GM21367 (cell line): ENCODE results near the gene RBAK.
"Not testable (repeated sequence)": the region's sequence is repeated elsewhere in the genome, so short reads cannot be mapped to it uniquely, and the experiment has no call there.

Source experiments
- ATAC-seq: cut with Tn5 transposase; IDR thresholded peaks from one replicate; pipeline ENCODE4 v1.9.1; 2021; ENCODE audit not compliant: unreplicated experiment

RBAK gene

GRCh38 chr7:5045558-5046396 lies at the start of gene RBAK:
RBAK (plus strand) TSS chr7:5045860; CDS start chr7:5048077, 2,217 bp downstream.
- ATAC-seq, result peak; percentile 100

DNA sequence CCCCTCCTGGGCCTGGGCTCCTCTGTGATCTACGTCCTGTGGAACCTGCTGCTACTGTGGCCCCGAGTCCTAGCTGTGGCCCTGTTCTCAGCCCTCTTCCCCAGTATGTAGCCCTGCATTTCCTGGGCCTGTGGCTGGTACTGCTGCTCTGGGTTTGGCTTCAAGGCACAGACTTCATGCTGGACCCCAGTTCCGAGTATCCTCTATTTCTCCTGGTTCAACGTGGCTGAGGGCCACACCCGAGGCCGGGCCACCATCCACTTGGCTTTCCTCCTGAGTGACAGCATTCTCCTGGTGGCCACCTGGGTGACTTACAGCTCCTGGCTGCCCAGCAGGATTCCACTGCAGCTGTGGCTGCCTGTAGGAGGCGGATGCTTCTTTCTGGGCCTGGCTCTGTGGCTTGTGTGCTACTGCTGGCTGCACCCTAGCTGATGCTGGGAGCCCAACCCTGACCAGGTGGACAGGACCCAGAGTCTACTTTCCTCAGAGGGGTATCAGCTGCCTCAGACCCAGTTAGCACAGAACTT lies 48.9 kb upstream of the RBAK start:
- no peak for ATAC-seq

GRCh38 chr7:4998244-4998643 lies 47.4 kb upstream of the RBAK start:
- no peak for ATAC-seq

DNA sequence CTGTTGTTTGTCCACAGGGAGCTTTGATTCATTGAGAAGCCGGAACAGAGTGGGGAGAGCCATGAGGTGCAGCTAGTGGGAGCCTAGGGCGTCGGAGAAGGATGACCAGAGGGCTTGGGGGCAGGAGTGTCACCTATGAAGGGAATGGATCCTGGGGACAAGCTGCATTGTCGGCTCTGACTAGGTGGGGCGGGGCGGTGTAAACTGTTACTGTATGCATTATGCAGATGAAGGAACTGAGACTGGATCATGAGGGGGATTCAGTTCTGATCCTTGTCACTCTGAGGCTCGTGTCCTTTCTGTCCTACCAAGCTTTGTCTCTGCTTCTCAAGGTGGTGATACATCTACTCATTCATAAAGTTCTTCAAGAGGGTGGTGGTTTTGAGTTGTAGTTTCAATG lies 46.8 kb upstream of the RBAK start:
- no peak for ATAC-seq

DNA sequence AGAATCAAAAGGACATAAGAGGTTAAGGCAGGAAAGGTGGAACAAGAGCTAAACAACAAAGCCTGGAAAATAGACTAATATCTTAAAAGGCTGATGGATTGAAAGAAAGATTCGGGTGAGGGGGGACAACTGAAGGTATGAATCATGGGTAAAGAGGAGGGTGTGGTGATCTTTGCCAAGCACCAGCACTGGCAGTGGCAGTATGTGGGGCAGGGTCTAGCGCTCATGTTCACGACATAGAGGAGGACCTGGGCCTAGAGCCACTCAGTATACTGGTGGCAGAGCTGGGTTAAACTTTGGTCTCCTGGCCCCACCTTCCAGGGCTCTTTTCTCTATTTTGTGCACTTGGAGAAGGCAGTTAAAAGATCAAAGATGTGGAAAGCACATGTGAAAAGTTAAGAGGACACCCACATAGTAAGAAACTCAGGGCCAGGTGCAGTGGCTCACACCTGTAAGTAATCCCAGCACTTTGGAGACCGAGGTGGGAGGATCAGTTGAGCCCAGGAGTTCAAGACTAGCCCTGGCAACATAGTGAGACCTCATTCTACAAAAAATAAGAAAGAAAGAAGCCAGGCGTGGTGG lies 46.2 kb upstream of the RBAK start:
- no peak for ATAC-seq

DNA sequence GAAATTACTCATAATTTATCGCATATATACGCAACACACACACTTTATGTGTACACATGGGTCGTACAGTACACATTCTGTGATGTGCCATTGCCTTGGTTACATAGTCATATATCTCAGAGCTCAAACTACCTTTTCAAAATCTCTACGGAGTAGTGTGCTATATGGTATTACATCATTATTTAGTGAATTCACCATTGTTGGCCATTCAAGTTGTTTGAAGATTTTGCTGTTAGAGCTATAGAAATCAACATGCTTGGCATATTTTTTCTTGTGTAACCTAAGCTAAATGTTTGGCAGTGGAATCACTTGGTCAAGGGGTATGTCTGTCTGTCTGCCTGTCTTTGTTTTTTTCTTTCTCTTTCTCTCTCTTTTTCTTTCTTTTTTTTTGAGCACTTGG lies 44.7 kb upstream of the RBAK start:
- ATAC-seq, result no peak

- ATAC-seq, result no peak
Measured at GRCh38 chr7:5001911-5002310, 43.7 kb upstream of the RBAK start.

DNA sequence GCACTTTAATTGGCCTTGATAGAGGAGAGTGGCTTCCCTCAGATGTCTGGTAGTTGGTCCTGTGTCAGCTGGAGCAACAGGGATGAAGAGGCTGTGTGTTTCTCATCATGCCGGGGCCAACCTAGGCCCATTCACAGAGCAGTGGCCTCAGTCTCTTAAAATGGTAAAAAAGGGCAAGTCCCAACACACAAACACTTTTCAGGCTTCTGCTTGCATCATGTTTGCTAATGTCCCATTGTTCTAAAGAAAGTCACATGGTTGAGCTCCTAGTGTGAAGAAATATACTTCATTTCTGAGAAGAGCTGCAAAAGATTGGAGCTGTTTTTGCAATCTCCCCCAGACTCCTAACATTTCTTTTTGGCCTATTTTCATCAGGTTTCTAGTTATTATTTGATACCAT lies 40.6 kb upstream of the RBAK start:
- no peak for ATAC-seq

DNA sequence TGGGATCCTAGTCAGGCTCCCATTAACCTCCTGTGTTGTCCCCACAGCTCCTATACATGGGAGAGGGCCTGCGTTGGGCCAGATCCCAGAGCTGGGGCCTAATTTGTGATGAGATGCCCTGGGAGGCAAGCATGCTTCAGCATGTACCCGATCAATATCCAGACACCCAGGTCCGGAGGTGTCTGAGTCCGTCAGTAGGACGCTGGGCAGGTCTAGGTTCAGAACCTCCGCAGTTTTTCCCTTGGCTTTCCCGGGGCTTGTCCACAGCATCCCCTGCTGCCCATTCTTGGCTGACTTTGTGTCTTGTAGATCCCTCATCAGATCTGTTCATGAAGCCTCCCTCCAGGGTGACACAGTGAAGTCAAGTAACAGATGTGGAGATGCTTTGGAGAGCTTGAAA lies 32.7 kb upstream of the RBAK start:
- no peak for ATAC-seq

DNA sequence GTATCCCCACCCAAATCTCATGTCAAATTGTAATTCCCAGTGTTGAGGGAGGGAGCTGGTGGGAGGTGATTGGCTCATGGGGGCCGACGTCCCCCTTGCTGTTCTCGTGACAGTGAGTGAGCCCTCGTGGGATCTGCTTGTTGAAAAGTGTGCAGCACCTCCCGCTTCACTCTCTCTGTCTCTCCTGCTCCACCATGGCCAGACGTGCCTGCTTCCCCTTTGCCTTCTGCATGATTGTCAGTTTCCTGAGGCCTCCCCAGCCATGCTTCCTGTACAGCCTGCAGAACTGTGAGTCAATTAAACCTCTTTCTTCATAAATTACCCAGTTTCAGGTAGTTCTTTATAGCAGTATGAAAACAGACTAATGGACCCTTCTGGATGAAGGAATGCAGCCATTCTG lies 29.7 kb upstream of the RBAK start:
- not testable (repeated sequence) for ATAC-seq

DNA sequence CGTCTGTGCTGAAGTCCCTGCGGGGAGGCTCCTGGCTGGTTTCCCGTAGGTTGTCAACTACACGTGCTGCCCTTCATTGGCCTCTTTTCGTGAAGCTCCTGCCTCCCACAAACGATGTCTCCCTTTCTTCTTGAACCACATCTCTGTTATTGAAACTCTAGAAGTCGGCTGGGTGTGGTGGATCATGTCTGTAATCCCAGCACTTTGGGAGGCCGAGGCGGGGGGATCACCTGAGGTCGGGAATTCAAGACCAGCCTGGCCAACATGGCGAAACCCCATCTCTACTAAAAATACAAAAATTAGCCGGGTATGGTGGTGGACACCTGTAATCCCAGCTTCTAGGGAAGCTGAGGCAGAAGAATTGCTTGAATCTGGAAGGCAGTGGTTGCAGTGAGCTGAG lies 28.0 kb upstream of the RBAK start:
- ATAC-seq, result not testable (repeated sequence)

DNA sequence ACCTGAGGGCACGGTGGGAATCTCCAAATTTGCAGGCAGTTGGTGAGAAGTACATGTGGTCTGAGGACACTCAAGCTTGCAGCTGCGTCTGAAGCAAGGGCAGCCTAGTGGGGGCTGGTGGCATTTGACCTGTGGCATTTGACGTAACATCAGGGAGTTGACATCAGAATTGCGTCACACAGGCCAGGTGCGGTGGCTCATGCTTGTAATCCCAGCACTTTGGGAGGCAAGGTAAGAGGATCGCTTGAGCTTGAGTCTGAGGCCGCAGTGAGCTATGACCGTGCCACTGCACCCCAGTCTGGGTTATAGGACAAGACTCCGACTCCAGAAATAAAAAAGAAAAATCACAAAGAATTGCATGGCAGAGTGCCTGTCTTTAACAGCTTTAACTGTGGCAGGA lies 25.6 kb upstream of the RBAK start:
- no peak for ATAC-seq

DNA sequence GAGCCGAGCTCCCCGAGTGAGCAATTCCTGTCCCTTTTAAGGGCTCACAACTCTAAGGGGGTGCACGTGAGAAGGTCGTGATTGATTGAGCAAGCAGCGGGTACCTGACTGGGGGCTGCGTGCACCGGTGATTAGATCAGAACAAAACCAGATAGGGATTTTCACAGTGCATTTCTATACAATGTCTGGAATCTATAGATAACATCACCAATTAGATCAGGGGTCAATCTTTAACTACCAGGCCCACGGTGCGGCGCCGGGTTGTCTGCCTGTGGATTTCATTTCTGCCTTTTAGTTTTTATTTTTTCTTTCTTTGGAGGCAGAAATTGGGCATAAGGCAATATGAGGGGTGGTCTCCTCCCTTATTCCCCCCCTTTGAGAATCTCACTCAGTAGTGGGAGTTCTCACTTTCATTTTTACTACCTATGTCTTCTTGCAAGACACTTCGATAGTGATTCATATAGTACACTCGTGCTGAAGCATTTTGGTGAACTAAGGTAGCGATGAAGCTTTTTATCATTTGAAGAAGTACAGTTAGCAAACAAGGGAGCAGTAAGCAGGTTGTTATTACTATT lies 24.6 kb upstream of the RBAK start:
- ATAC-seq, result not testable (repeated sequence)

DNA sequence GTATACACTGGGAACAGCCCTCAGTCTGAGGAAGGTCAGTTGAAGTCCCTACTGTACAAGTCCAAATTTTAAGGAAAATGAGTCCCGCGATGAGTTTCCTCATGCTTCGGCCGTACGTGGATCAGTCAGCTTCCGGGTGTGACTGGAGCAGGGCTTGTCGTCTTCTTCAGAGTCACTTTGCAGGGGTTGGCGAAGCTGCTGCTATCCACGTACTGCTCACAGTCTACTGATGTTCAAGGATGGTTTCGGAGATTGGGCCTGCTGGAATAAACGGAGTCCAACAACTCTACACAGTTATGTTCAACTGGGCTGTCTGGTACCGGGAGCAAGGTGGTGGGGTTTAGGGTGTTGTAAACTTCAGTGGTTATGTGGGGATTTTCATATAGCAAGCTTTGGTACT lies 22.0 kb upstream of the RBAK start:
- ATAC-seq, result not testable (repeated sequence)

DNA sequence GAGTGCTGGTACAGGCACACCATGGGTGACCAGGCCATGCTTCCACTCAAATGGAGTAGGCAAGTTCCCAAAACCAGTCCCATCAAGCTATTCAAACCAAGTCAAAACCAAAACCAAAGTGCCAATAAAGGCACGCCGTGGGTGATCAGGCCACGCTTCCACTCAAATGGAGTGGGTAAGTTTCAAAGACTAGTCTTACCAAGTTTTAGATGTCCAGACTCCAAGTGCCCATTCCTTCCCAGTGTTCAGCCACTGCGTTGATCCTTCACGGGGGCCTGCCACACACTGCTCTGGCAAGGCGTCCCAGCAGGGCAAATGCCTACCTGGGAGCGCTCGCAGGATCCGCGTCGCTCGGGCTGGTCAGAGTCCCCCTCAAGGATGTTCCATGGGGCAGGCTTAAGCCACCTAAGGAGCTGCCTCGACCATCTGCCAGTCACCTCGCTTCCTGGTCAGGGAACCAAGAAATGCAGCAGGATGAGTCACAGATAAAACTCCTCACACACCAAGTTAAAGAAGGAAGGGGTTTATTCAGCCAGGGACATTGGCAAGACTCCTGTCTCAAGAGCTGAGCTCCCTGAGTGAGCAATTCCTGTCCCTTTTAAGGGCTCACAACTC lies 17.8 kb upstream of the RBAK start:
- ATAC-seq, result not testable (repeated sequence)

- not testable (repeated sequence) for ATAC-seq
Measured at GRCh38 chr7:5033186-5033585, 12.5 kb upstream of the RBAK start.

DNA sequence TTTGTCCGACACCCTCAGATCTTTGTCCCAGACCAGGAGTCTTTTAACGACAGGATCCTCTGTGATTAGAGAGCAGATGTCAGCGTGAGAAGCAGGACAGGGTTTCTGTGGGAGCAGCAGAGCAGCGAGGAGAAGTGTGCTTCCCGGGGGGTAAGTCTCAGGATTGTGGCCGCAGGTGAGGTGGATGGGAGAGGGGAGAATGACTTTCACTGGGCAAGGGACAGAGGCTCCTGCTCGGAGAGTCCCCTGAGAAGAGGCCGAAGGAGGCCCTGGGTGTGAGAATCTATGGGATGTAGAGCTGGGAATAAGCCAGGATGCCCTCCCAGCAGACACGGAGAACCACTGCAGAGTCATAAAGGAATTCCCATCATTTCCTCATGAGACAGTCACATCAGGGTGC lies 10.4 kb upstream of the RBAK start:
- ATAC-seq, result no peak

DNA sequence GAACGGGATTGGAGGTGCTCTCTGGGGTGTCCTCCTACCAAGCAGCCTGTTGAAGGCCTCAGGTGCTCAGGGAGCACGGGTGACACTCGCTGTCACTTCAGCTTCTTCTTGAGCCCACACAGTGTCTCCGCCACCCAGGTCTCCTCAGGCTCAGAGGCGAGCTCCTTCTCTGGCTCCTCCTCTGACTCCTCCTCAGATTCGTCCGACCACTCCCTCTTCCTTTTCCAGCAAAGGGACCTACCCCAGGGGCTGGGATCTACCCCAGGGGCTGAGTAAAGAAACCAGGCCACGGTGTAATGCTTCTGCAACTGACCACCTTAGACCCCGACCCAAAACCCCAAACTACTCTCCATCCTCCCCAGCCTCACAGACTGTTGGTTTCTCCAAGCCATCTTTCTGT lies 9.2 kb upstream of the RBAK start:
- no peak for ATAC-seq

DNA sequence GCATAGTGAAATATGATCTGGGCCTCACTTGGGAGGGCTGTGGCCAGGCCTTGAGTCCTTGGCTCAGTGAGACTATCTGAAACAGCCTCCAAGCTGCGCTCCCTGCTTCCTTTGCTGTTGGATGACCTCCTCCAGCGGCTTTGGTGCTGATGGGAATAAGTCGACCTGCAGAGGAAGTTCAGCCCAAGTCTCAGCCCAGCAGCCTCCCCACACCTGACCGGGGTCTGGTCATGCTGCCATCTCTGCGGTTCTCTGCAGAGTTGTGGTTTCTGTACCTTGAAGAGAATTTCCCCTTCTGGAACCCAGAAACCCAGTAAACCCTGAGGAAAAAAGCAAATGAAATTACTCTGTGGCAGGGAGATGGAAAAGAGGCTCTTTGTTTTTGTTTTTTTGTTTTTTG lies 4.6 kb upstream of the RBAK start:
- no peak for ATAC-seq

GRCh38 chr7:5043661-5044060 lies 2.0 kb upstream of the RBAK start:
- no peak for ATAC-seq

GRCh38 chr7:5046397-5046732 lies 705 bp downstream of the RBAK start:
- not testable (repeated sequence) for ATAC-seq

- ATAC-seq, result not testable (repeated sequence)
Measured at GRCh38 chr7:5047127-5047526, 1.5 kb downstream of the RBAK start.
